MCF 10A (cell line): ENCODE results near the gene SCNM1. TPM values are rescaled to one million over a fixed set of nuclear protein-coding genes. Genes with fewer than 3 reads are reported as not detected.
A peak's percentile ranks its signal among the peaks of the same experiment; 100 is the strongest.
"Not testable (repeated sequence)": the region's sequence is repeated elsewhere in the genome, so short reads cannot be mapped to it uniquely, and the experiment has no call there.

ENCODE experiments used
- BruUV-seq: library from RNA; stranded (reverse); fragments of 400-500 nt; replicated peaks from 2 replicates; lab custom pipeline; 2021; lab: Mats Ljungman, UMichigan
- CTCF ChIA-PET: fragments of 300-600 bp; sonication (Branson Sonifier 250); formaldehyde crosslinking; extraction: SDS; loops from one replicate; lab custom pipeline; 2021; ENCODE audit warnings: antibody characterized with exemption, inconsistent platforms; lab: Yijun Ruan, JAX
- POLR2A ChIA-PET: fragments of 300-600, 350-650 bp; sonication (Branson Sonifier 250); formaldehyde crosslinking; extraction: SDS; loops from one replicate; lab custom pipeline; 2020; ENCODE audit warnings: antibody characterized with exemption, inconsistent platforms; lab: Yijun Ruan, JAX
- DNase-seq: peaks from one replicate; pipeline ENCODE4 v3.0.0-alpha.2; 2018; ENCODE audit not compliant: unreplicated experiment
- H3K27ac Mint-ChIP-seq: one replicate; pipeline ENCODE4 v1.8.0; 2022; ENCODE audit warnings: mild to moderate bottlenecking, low read depth, mixed read lengths; ENCODE audit not compliant: unreplicated experiment
- H3K27me3 Mint-ChIP-seq: one replicate; pipeline ENCODE4 v1.8.0; 2022; ENCODE audit warnings: mixed read lengths; ENCODE audit not compliant: insufficient read depth, unreplicated experiment
- H3K36me3 Mint-ChIP-seq: one replicate; pipeline ENCODE4 v1.8.0; 2022; ENCODE audit warnings: mild to moderate bottlenecking, moderate library complexity, mixed read lengths; ENCODE audit not compliant: insufficient read depth, unreplicated experiment
- H3K4me1 Mint-ChIP-seq: one replicate; pipeline ENCODE4 v1.8.0; 2022; ENCODE audit warnings: mixed read lengths; ENCODE audit not compliant: insufficient read depth, unreplicated experiment
- H3K4me3 Mint-ChIP-seq: one replicate; pipeline ENCODE4 v1.8.0; 2022; ENCODE audit warnings: mild to moderate bottlenecking, moderate library complexity, mixed read lengths; ENCODE audit not compliant: unreplicated experiment
- H3K9me3 Mint-ChIP-seq: one replicate; pipeline ENCODE4 v1.8.0; 2022; ENCODE audit warnings: mixed read lengths; ENCODE audit not compliant: unreplicated experiment
- intact Hi-C: fragments of 100-400 bp; cut with micrococcal nuclease; formaldehyde crosslinking; loops from 2 replicates; pipeline ENCODE4 v1.14.1; 2022
- total RNA-seq: library from RNA; stranded (reverse); gene quantifications from 2 replicates; pipeline ENCODE4 v1.2.3, GENCODE V29; 2022
- TF ChIP-seq, protein P1 (sequence below): fragments of 200-600 bp; IDR thresholded peaks from one replicate; pipeline ENCODE4 v1.8.0; 2022; ENCODE audit warnings: antibody characterized with exemption, mild to moderate bottlenecking; ENCODE audit not compliant: unreplicated experiment

The SCNM1 gene
- total RNA-seq, 1 experiment from 2014 or later = 88.5 TPM

DNA sequence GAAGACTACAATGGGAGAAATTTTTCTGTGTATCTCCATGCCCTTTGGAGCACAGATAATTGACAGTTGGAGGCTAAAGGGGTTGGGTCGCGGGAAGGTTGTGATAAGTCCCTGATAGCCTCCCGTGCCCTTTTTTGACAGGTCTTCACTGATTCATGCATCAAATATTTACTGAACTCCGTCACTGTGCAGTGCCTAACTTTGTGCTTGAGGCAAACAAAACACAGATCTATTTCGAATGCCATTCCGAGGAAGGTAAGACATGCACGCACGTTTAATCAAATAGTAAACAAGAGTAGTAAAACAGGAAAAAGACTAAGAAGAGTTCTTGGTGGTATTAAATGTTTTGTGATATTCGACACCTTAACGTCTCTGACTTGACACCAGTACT lies 31.9 kb downstream of the SCNM1 start:
- peak overlapping the region; percentile 95 for H3K27ac Mint-ChIP-seq
- BruUV-seq = no TSS peak
- TF ChIP-seq, protein P1, sequence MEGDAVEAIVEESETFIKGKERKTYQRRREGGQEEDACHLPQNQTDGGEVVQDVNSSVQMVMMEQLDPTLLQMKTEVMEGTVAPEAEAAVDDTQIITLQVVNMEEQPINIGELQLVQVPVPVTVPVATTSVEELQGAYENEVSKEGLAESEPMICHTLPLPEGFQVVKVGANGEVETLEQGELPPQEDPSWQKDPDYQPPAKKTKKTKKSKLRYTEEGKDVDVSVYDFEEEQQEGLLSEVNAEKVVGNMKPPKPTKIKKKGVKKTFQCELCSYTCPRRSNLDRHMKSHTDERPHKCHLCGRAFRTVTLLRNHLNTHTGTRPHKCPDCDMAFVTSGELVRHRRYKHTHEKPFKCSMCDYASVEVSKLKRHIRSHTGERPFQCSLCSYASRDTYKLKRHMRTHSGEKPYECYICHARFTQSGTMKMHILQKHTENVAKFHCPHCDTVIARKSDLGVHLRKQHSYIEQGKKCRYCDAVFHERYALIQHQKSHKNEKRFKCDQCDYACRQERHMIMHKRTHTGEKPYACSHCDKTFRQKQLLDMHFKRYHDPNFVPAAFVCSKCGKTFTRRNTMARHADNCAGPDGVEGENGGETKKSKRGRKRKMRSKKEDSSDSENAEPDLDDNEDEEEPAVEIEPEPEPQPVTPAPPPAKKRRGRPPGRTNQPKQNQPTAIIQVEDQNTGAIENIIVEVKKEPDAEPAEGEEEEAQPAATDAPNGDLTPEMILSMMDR = no peak
- ChIA-PET POLR2A (interaction anchor here (0.7 to 12.4 kb wide), 7 partner anchors 10 to 114 kb away, joined by 3 to 153 read pairs (median 4); partner anchors contain the start of genes PSMD4 and ZNF687), CTCF (interaction anchor here (0.6 to 1.1 kb wide), 4 partner anchors 10 to 132 kb away, joined by 3 read pairs; no protein-coding TSS in a partner anchor)
- peaks cover 40% of the 10 kb centered on the region for H3K4me1 Mint-ChIP-seq
- peak overlapping the region; percentile 93 for H3K4me3 Mint-ChIP-seq
- peaks cover 29% of the 10 kb centered on the region for H3K36me3 Mint-ChIP-seq
- no peaks in the 10 kb centered on the region for H3K27me3 Mint-ChIP-seq
- intact Hi-C loops = loop anchor here (2.0 to 10.0 kb wide), 3 partner anchors 129 to 639 kb away; partner anchors contain the start of gene PI4KB
- no peak for DNase-seq
- H3K9me3 Mint-ChIP-seq = no peaks in the 10 kb centered on the region

DNA sequence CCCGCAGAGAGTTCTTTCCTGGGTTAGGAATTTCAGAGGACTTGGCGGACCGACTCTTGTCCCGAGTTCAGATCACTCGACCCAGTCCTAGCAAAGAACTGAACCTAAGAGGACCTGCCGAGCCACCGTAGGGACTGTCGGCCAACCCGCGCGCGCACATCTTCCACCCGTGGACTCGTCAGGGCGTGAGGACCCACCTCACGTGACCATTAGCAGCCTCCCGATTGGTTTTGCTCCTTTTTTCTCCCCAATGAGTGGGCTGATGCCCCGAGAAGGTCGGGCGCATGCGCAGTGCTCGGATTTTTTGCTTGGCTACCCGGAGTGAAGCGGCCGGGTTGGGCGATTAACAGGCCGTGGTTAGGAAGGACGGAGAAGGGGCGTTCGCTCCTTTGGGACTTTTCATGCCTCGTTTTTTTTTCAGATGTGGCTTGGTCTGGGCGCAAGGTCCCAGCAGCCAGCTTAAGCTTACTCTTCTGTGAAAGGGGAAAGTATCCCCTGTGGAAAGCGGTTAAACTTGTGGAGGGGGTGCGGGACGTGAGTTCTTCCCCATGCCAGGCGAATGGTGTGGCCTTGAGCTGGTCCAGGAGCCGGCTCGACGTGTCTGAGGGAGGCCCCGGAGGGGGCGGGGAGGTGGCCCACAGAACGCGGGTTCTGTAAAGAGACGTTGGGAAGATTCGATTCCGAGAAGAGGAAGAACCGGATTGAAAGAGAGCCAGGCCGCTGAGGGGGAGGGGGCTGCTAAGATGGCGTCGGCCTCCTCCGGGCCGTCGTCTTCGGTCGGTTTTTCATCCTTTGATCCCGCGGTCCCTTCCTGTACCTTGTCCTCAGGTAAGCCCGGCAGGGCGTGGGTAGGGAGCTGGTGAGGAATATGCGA lies 32.5 kb downstream of the SCNM1 start, which contains the start of gene PIP5K1A:
PIP5K1A (plus strand) TSS at position 299 of the 874 bp plus-strand sequence; CDS start at position 744, 445 bp downstream.
- Mint-ChIP-seq H3K9me3 (no peaks in the 10 kb centered on the region), H3K27ac (peak within 1 kb of the TSS; percentile 95), H3K36me3 (peaks cover 35% of the 10 kb centered on the region), H3K27me3 (no peaks in the 10 kb centered on the region), H3K4me3 (peak within 1 kb of the TSS; percentile 93), H3K4me1 (peaks cover 40% of the 10 kb centered on the region)
- TSS peak; percentile 59 for BruUV-seq
- ChIA-PET CTCF (interaction anchor here (0.6 to 1.1 kb wide), 5 partner anchors 56 to 140 kb away, joined by 3 read pairs; partner anchors contain the start of gene PSMD4), POLR2A (interaction anchor here (0.6 to 12.4 kb wide), 28 partner anchors 9 to 784 kb away, joined by 3 to 153 read pairs (median 4); partner anchors contain the start of genes LYSMD1, PI4KB, PSMB4 and PSMD4)
- intact Hi-C loops = loop anchor here (5.0 to 10.0 kb wide), 2 partner anchors 129 to 536 kb away; partner anchors contain the start of gene PI4KB
- TF ChIP-seq, protein P1 = no peak
- DNase-seq = peak; percentile 100

DNA sequence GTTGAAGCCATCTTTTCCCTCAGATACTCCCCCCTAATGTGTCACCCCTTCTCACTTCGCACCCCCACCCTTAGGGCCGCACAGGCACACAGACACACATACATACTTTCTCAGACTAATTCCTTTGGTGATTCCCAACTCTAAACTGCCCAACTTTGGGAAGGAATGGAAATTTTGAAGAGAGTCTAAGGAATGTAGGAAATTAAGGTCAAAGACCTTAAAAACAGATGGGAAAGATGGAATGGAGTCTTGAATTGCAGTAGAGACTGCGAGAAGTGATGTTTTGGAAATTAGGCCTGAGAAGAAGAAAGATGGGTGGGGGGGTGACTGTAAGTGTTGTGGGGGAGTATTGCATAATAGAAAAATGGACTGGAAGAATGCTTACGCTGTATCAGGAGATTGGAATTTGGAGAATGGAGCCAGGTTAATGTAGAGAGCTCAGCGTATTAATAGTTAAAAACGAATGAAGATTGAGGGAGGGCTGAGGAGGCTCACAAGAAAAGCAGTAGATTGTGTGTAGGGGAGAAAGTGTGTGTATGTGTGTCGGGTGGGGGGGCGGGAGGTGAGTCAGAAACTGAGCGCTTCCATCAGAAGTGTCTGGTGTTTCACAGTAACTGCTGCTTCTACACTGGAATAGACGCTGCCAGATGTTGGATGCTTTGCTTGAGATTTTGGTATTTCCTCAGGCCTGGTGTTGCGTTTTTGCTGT lies 34.1 kb downstream of the SCNM1 start:
- H3K27me3 Mint-ChIP-seq = no peaks in the 10 kb centered on the region
- H3K9me3 Mint-ChIP-seq = no peaks in the 10 kb centered on the region
- intact Hi-C loops = loop anchor here (1.0 to 10.0 kb wide), 5 partner anchors 37 to 535 kb away; partner anchors contain the start of gene PI4KB
- H3K27ac Mint-ChIP-seq = peak overlapping the region; percentile 95
- BruUV-seq = no TSS peak
- TF ChIP-seq, protein P1 = no peak
- DNase-seq = peak; percentile 81
- peak overlapping the region; percentile 93 for H3K4me3 Mint-ChIP-seq
- POLR2A ChIA-PET = interaction anchor here (0.5 to 12.4 kb wide), 27 partner anchors 10 to 905 kb away, joined by 3 to 153 read pairs (median 3); partner anchors contain the start of genes C2CD4D, LYSMD1, PI4KB and PSMD4
- peaks cover 37% of the 10 kb centered on the region for H3K4me1 Mint-ChIP-seq
- CTCF ChIA-PET = interaction anchor here (0.6 to 2.8 kb wide), 7 partner anchors 13 to 201 kb away, joined by 3 to 11 read pairs (median 4); partner anchors contain the start of gene PSMD4
- peaks cover 50% of the 10 kb centered on the region for H3K36me3 Mint-ChIP-seq

DNA sequence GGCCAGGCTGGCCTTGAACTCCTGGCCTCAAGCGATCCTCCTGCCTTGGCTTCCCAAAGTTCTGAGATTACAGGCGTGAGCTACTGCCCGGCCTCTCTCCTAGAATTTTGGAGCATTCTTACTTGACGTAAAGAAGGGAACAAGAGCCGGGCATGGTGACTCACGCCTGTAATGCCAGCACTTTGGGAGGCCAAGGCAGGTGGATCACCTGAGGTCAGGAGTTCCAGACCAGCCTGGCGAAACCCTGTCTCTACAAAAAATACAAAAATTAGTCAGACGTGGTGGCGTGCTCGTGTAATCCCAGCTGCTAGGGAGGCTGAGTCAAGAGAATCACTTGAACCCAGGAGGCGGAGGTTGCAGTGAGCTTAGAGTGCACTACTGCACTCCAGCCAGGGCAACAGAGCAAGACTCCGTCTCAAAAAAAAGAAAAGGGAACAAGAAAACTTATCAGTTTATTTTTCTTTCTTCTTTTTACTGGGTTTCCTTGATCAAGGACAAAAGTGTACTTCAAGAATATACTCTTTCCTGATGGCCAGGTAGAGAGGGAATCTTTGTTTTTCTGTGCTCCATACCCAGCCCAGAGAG lies 39.5 kb downstream of the SCNM1 start:
- intact Hi-C loops, DNase-seq, H3K27ac Mint-ChIP-seq, H3K27me3 Mint-ChIP-seq, BruUV-seq, H3K9me3 Mint-ChIP-seq, H3K4me3 Mint-ChIP-seq: not testable (repeated sequence)
- Mint-ChIP-seq H3K36me3 (peaks cover 88% of the 10 kb centered on the region), H3K4me1 (peaks cover 21% of the 10 kb centered on the region)
- ChIA-PET POLR2A (interaction anchor here (1.0 to 3.0 kb wide), 4 partner anchors 16 to 76 kb away, joined by 4 to 8 read pairs (median 6); partner anchors contain the start of genes PSMD4, VPS72 and ZNF687), CTCF (interaction anchor here (0.6 to 1.0 kb wide), 2 partner anchors 47 to 106 kb away, joined by 3 to 6 read pairs; no protein-coding TSS in a partner anchor)
